ENCODE results near the gene GAB3. TPM values are rescaled to one million over a fixed set of nuclear protein-coding genes. Genes with fewer than 3 reads are reported as not detected.

Gene GAB3
- total RNA-seq, 1 donor from 2014 or later = 2.9 TPM

DNA sequence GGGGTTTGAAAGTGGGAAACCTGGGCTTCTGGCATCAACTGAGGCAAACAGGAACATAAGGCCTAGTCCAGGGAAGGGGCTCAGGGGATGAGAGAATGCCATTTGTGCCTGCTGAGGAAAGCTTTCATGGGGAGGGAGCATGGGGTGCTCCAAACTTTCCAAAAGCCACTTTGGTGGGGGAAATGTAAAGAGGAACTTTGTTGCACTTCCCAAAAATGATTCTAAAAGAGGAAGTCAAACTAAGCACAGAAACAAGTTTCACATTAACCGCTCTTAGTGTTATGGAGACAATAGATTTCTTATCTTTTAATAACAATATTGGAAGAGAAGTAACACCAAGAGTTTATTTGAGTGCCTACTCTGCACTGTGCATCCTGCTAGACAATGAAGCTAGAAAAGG is 32.3 kb downstream of the GAB3 start:
- Histone ChIP-seq H3K9me3 (no peaks in the 10 kb centered on the region), H3K36me3 (no peaks in the 10 kb centered on the region), H3K27me3 (no peaks in the 10 kb centered on the region), H3K27ac (no peak overlapping the region), H3K4me1 (no peaks in the 10 kb centered on the region), H3K4me3 (no peak overlapping the region)
- intact Hi-C loops (cut with DNase I) = no loop called here
- no peak for DNase-seq (ENCODE audit: low spot score in 2 of 2)
- TF ChIP-seq, protein P1, sequence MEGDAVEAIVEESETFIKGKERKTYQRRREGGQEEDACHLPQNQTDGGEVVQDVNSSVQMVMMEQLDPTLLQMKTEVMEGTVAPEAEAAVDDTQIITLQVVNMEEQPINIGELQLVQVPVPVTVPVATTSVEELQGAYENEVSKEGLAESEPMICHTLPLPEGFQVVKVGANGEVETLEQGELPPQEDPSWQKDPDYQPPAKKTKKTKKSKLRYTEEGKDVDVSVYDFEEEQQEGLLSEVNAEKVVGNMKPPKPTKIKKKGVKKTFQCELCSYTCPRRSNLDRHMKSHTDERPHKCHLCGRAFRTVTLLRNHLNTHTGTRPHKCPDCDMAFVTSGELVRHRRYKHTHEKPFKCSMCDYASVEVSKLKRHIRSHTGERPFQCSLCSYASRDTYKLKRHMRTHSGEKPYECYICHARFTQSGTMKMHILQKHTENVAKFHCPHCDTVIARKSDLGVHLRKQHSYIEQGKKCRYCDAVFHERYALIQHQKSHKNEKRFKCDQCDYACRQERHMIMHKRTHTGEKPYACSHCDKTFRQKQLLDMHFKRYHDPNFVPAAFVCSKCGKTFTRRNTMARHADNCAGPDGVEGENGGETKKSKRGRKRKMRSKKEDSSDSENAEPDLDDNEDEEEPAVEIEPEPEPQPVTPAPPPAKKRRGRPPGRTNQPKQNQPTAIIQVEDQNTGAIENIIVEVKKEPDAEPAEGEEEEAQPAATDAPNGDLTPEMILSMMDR (IDR thresholded peaks at IDR 0.05) = no peak

DNA sequence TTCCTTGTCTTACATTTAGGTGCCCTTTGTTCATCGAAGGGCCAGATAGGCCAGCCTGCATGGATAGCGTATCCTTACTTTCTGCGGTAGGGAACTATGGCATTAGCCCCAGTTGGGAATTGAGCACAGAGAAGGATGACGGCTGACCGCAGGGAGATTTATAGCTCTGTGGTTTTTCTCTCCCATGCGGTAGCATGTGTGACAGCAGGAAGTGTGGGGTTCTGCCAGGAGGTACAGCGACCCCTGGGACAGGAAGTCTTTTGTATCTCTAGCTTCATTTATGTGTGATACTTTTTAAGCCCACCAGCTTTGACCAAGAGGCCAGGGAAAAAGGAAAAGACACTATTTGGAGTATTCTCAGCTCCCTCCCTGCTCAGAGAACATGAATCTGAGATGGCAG is 33.1 kb downstream of the GAB3 start:
- Histone ChIP-seq H3K27me3 (no peaks in the 10 kb centered on the region), H3K4me3 (no peak overlapping the region), H3K4me1 (no peaks in the 10 kb centered on the region), H3K36me3 (no peaks in the 10 kb centered on the region), H3K9me3 (no peaks in the 10 kb centered on the region), H3K27ac (no peak overlapping the region)
- intact Hi-C loops (cut with DNase I) = no loop called here
- TF ChIP-seq, protein P1 (IDR thresholded peaks at IDR 0.05) = no peak
- DNase-seq (ENCODE audit: low spot score in 2 of 2) = no peak

DNA sequence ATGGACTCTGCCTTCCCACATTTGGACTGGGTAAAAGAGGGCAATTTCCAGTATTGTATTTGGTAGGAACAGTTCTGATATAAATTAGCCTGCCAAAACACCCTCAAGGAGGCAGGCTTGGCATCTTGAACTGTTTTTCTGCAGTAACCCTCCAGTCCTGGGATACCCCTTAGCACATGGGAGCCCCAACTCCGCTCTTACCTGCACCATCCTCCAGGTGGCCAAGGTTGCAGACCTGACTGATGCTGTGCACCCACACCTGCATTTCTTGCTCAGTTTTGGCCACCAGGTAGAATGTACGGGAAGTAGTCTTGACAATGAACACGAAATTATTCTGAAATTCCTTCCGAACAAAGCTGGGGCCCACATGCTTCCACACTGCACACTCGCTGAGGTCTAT is 35.1 kb downstream of the GAB3 start:
- TF ChIP-seq, protein P1 (IDR thresholded peaks at IDR 0.05) = no peak
- no peaks in the 10 kb centered on the region for H3K36me3 ChIP-seq
- no peak overlapping the region for H3K27ac ChIP-seq
- H3K27me3 ChIP-seq = no peaks in the 10 kb centered on the region
- H3K4me1 ChIP-seq = no peaks in the 10 kb centered on the region
- intact Hi-C loops (cut with DNase I) = no loop called here
- H3K9me3 ChIP-seq = no peaks in the 10 kb centered on the region
- H3K4me3 ChIP-seq = no peak overlapping the region
- no peak for DNase-seq (ENCODE audit: low spot score in 2 of 2)

DNA sequence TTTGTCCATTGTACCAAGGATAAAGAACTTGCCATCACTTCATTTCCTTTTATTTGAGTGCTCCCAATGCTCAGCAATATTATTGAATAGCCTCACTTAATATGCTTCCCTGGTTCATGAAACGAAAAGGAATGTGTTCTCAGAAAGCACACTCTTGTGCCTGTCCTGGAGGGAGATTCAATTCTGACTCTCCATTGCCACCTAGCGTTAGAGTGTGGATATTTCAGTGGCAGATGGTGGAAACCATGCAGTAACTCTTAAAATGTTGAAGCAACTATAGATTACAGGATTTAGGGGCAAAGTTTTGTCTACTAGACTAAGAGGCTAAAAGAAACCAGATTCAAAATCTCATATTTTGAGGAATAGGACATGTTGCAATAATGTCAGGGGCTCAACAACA is 36.0 kb downstream of the GAB3 start:
- Histone ChIP-seq H3K27ac (no peak overlapping the region), H3K4me1 (no peaks in the 10 kb centered on the region), H3K27me3 (no peaks in the 10 kb centered on the region), H3K4me3 (no peak overlapping the region), H3K36me3 (no peaks in the 10 kb centered on the region), H3K9me3 (no peaks in the 10 kb centered on the region)
- intact Hi-C loops (cut with DNase I) = loop anchor here (5.0 kb wide), 1 partner anchor 32 kb away; no protein-coding TSS in a partner anchor
- DNase-seq (ENCODE audit: low spot score in 2 of 2) = no peak
- TF ChIP-seq, protein P1 (IDR thresholded peaks at IDR 0.05) = peak; percentile 28 to 71 (median 70)

DNA sequence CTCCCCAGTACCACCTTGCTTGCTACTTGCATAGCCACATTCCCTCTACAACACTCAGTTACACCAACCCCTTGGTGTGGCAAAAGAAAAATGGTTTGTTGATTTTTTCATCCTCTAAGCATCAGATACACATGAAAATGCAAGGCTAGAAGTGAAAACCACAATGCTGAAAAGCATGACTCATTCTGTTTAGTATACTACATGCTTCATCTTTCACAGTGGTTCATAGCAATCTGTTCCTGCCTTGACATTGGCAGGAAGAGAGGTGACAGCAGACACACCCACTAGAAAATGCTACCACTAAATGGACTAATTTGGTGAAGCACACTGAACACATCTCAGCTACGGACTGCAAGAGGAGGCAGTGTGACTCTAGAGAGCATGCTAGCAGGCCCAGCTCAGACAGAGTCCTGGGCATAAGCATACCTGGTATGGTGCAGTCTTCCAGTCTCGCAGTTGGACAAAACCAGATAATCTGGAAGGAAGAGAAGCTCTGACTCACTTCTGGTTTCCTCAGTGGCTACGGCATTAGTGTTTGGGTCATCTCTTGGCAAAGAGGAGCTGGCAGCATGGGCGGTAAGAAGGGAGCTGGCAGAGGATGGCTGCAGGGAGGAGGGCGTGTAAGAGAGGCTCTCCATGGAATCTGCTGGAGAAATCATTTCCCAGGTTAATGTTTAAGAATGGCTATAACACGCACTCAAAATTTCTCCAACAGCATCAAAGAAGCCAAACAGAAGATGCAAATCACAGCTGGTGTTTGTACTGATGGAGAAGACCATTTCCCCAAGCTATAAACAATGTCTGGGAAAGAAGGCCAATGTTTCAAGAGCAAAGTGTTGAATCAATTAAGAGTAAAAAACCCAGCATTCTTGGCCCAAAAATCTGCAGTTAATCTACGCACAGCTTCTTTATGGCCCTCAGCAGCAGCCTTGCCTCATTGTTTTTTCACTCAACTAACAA is 37.8 kb downstream of the GAB3 start:
- TF ChIP-seq, protein P1 (IDR thresholded peaks at IDR 0.05) = no peak
- no peak overlapping the region for H3K4me3 ChIP-seq
- intact Hi-C loops (cut with DNase I) = loop anchor here (5.0 kb wide), 1 partner anchor 34 kb away; no protein-coding TSS in a partner anchor
- H3K9me3 ChIP-seq = no peaks in the 10 kb centered on the region
- H3K27ac ChIP-seq = no peak overlapping the region
- no peaks in the 10 kb centered on the region for H3K36me3 ChIP-seq
- no peaks in the 10 kb centered on the region for H3K27me3 ChIP-seq
- no peaks in the 10 kb centered on the region for H3K4me1 ChIP-seq
- no peak for DNase-seq (ENCODE audit: low spot score in 2 of 2)
